Gastrocnemius medialis (tissue), 4 donors: Measurements from ENCODE around the gene CHRM1. TPM values are rescaled to one million over a fixed set of nuclear protein-coding genes. Genes with fewer than 3 reads are reported as not detected.

ENCODE experiments used
- ATAC-seq, 2 donors: fragments of 150-250 bp; one replicate each; pipeline ENCODE4 v1.9.1; 2016
- DNase-seq, 2 donors: peaks; one replicate each; pipeline ENCODE4 v3.0.0-alpha.2; 2019
- H3K27ac ChIP-seq, 4 donors: fragments of 200-600 bp; sonication (generic); 1 replicate in 1 of 4; 2 replicates in 3 of 4; pipeline ENCODE4 v1.5.1; 2016 to 2018; ENCODE audit warnings: mild to moderate bottlenecking in 2 of 4, moderate library complexity in 1 of 4
- H3K27me3 ChIP-seq, 3 donors: fragments of 200-600 bp; sonication (generic) in 2 of 3; 1 replicate in 1 of 3; 2 replicates in 2 of 3; pipeline versions ENCODE4 v1.5.1 to v1.6.0; 2016 to 2019; ENCODE audit warnings: mild to moderate bottlenecking in 1 of 3, moderate library complexity in 1 of 3
- H3K36me3 ChIP-seq, 2 donors: fragments of 200-600 bp; sonication (generic) in 1 of 2; one replicate each; pipeline ENCODE4 v1.5.1; 2017 to 2018
- H3K4me1 ChIP-seq, 2 donors: fragments of 200-600 bp; sonication (generic) in 1 of 2; one replicate each; pipeline ENCODE4 v1.5.1; 2016 to 2017; ENCODE audit warnings: mild to moderate bottlenecking in 2 of 2
- H3K4me3 ChIP-seq, 4 donors: fragments of 200-600 bp; sonication (generic) in 3 of 4; 1 replicate in 1 of 4; 2 replicates in 3 of 4; pipeline ENCODE4 v1.5.1; 2016 to 2019; ENCODE audit warnings: mild to moderate bottlenecking in 2 of 4
- H3K9me3 ChIP-seq, 3 donors: fragments of 200-600 bp; sonication (generic) in 2 of 3; 1 replicate in 1 of 3; 2 replicates in 2 of 3; pipeline ENCODE4 v1.5.1; 2016 to 2019
- CTCF ChIP-seq, 5 experiments: fragments of 450-650 bp in 3 of 5; fragments of 200-600 bp in 2 of 5; sonication (generic) in 2 of 5; IDR thresholded peaks in 4 of 5; conservative IDR thresholded peaks in 1 of 5; 1 replicate in 4 of 5; 2 replicates in 1 of 5; pipeline ENCODE4 v1.5.1; 2016 to 2019; ENCODE audit warnings: antibody characterized with exemption in 5 of 5, mild to moderate bottlenecking in 3 of 5, moderate library complexity in 3 of 5
- POLR2A ChIP-seq, 2 donors: fragments of 450-650 bp; IDR thresholded peaks; one replicate each; pipeline ENCODE4 v1.6.1; 2017; ENCODE audit warnings: antibody characterized with exemption in 2 of 2, mild to moderate bottlenecking in 2 of 2, moderate library complexity in 2 of 2
- in situ Hi-C, 4 donors: fragments of 200-750 bp; cut with MboI; loops; one replicate each; pipeline versions ENCODE4 v1.15.0 to v1.8.0; 2017; ENCODE audit warnings: low sequenced_read_pairs in 4 of 4
- intact Hi-C: fragments of 100-400 bp; cut with DNase I; formaldehyde crosslinking; loops from one replicate; pipeline ENCODE4 v1.15.1; 2023; ENCODE audit warnings: low total_unique reads
- total RNA-seq, 4 donors: library from RNA; depleted of rRNA; stranded (reverse); fragments of >200 nt; gene quantifications; one replicate each; pipeline versions ENCODE4 v1.1.0 to v1.2.3, GENCODE V29; 2016

CHRM1 gene
- total RNA-seq, 4 donors from 2014 or later = not detected

GRCh38 chr11:62959422-62959980 lies 38.3 kb upstream of the CHRM1 start:
- Histone ChIP-seq H3K4me3 (no peak overlapping the region), H3K4me1 (peaks cover 9 to 10% of the 10 kb centered on the region in 2 donors), H3K27me3 (no peaks in the 10 kb centered on the region), H3K36me3 (no peaks in the 10 kb centered on the region), H3K27ac (no peak overlapping the region), H3K9me3 (no peaks in the 10 kb centered on the region)
- TF ChIP-seq CTCF (IDR thresholded peaks at IDR 0.05 in 4 of 5, conservative IDR thresholded peaks at IDR 0.05 in 1 of 5) (no peak), POLR2A (IDR thresholded peaks at IDR 0.05) (no peak)
- ATAC-seq (no peak), DNase-seq (no peak)
- in situ Hi-C loops (no loop called here), intact Hi-C loops (no loop called here)

GRCh38 chr11:62958547-62959421 lies 37.6 kb upstream of the CHRM1 start:
- Histone ChIP-seq H3K9me3 (no peaks in the 10 kb centered on the region), H3K4me1 (peaks cover 9 to 10% of the 10 kb centered on the region in 2 donors), H3K27me3 (no peaks in the 10 kb centered on the region), H3K36me3 (no peaks in the 10 kb centered on the region), H3K27ac (no peak overlapping the region), H3K4me3 (no peak overlapping the region)
- TF ChIP-seq CTCF (IDR thresholded peaks at IDR 0.05 in 4 of 5, conservative IDR thresholded peaks at IDR 0.05 in 1 of 5) (no peak), POLR2A (IDR thresholded peaks at IDR 0.05) (no peak)
- in situ Hi-C loops = no loop called here
- intact Hi-C loops = no loop called here
- DNase-seq (no peak), ATAC-seq (no peak)

- Histone ChIP-seq H3K27ac (no peak overlapping the region), H3K27me3 (no peaks in the 10 kb centered on the region), H3K4me1 (peaks cover 9 to 10% of the 10 kb centered on the region in 2 donors), H3K36me3 (no peaks in the 10 kb centered on the region), H3K9me3 (no peaks in the 10 kb centered on the region), H3K4me3 (no peak overlapping the region)
- DNase-seq (no peak), ATAC-seq (no peak)
- TF ChIP-seq CTCF (IDR thresholded peaks at IDR 0.05 in 4 of 5, conservative IDR thresholded peaks at IDR 0.05 in 1 of 5) (no peak), POLR2A (IDR thresholded peaks at IDR 0.05) (no peak)
- in situ Hi-C loops (no loop called here), intact Hi-C loops (no loop called here)
These were observed 36.0 kb upstream of the CHRM1 start for GRCh38 chr11:62957147-62957546.

GRCh38 chr11:62954478-62954877 lies 33.3 kb upstream of the CHRM1 start:
- ATAC-seq = no peak

More at GRCh38 chr11:62954478-62954877, 33.3 kb upstream of the CHRM1 start:
- in situ Hi-C loops (no loop called here), intact Hi-C loops (no loop called here)
- DNase-seq = no peak
- no peaks in the 10 kb centered on the region for H3K27me3 ChIP-seq
- TF ChIP-seq POLR2A (IDR thresholded peaks at IDR 0.05) (no peak), CTCF (IDR thresholded peaks at IDR 0.05 in 4 of 5, conservative IDR thresholded peaks at IDR 0.05 in 1 of 5) (no peak)
- peaks cover 7% of the 10 kb centered on the region in 2 donors for H3K4me1 ChIP-seq
- H3K4me3 ChIP-seq = no peak overlapping the region
- no peak overlapping the region for H3K27ac ChIP-seq
- H3K36me3 ChIP-seq = no peaks in the 10 kb centered on the region
- H3K9me3 ChIP-seq = no peaks in the 10 kb centered on the region
